ENCODE measurements around the gene LPIN1.

The LPIN1 gene

DNA sequence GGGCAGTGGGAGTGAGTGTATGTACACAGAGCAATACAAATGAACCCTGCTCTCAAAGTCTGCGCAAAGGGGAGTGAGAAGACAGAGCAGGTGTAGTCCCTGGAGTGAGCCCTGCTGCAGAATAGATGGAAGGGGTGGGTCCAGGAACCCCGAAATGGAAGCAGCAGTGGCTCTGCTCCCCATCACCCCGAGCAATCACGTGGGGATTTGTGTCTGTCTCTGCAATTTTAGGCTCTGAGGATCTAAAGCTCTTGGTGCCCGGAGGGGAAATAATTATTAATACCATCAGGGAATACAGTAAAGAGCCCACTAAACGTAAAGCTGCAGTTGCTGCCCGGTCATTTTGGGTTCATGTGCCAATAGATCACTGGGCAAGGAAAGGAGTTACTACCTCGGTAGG lies 118.3 kb downstream of the LPIN1 start:
- TF ChIP-seq, protein P1, sequence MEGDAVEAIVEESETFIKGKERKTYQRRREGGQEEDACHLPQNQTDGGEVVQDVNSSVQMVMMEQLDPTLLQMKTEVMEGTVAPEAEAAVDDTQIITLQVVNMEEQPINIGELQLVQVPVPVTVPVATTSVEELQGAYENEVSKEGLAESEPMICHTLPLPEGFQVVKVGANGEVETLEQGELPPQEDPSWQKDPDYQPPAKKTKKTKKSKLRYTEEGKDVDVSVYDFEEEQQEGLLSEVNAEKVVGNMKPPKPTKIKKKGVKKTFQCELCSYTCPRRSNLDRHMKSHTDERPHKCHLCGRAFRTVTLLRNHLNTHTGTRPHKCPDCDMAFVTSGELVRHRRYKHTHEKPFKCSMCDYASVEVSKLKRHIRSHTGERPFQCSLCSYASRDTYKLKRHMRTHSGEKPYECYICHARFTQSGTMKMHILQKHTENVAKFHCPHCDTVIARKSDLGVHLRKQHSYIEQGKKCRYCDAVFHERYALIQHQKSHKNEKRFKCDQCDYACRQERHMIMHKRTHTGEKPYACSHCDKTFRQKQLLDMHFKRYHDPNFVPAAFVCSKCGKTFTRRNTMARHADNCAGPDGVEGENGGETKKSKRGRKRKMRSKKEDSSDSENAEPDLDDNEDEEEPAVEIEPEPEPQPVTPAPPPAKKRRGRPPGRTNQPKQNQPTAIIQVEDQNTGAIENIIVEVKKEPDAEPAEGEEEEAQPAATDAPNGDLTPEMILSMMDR (IDR thresholded peaks at IDR 0.05) = no peak
- DNase-seq = no peak
- Histone ChIP-seq H3K27me3 (no peaks in the 10 kb centered on the region), H3K36me3 (no peaks in the 10 kb centered on the region), H3K9me3 (no peaks in the 10 kb centered on the region), H3K4me1 (peaks cover 0 to 6% (median 4%) of the 10 kb centered on the region in 4 donors), H3K4me3 (no peak overlapping the region), H3K27ac (no peak overlapping the region)
- intact Hi-C loops (cut with DNase I; ENCODE audit: low total_unique reads) = loop anchor here (5.0 kb wide), 3 partner anchors 853 to 1143 kb away; partner anchors contain the start of gene TRIB2

DNA sequence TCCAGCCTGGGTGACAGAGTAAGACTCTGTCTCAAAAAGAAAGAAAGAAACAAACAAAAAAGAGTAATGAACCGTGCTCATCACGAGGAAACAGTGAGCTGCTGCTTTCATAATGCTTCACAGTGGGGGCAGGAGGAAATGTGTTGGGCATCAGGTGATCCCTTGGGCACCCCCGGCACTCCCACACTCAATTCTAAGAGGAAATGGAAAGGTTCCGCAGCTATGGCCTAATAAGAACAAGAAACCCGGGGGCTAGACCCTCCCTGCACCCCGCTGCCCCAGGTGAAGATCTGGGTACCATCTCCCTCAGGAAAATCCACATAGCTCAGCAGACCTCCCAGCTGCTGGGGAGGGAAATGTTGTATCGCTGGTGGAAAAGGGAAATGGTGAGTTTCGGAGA lies 118.9 kb downstream of the LPIN1 start:
- DNase-seq = no peak
- Histone ChIP-seq H3K4me1 (peaks cover 0 to 6% (median 4%) of the 10 kb centered on the region in 4 donors), H3K27ac (no peak overlapping the region), H3K36me3 (no peaks in the 10 kb centered on the region), H3K9me3 (no peaks in the 10 kb centered on the region), H3K4me3 (no peak overlapping the region), H3K27me3 (no peaks in the 10 kb centered on the region)
- TF ChIP-seq, protein P1 (IDR thresholded peaks at IDR 0.05) = no peak
- intact Hi-C loops (cut with DNase I; ENCODE audit: low total_unique reads) = no loop called here

DNA sequence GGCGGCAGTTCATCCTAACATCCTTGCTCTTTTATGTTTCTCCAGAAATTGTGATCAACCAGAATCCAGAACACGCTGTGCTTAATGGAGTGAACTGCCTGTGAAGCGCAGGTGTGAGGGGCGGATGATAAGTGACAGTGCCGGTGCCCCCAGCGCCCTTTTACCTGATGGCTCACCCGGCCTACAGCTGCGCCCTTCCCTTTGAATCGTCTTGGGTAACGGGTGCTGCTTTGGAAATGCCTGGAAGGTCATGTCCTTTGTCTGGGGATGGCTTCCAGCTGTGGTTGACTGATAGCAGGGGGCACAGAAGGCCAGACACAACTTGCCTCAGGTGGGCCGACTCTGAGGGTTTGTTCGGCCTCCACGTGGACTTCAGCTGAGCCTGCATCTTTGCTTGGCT lies 119.4 kb downstream of the LPIN1 start:
- Histone ChIP-seq H3K9me3 (no peaks in the 10 kb centered on the region), H3K4me1 (peaks cover 0 to 6% (median 4%) of the 10 kb centered on the region in 4 donors), H3K27ac (no peak overlapping the region), H3K27me3 (no peaks in the 10 kb centered on the region), H3K4me3 (no peak overlapping the region), H3K36me3 (no peaks in the 10 kb centered on the region)
- TF ChIP-seq, protein P1 (IDR thresholded peaks at IDR 0.05) = no peak
- intact Hi-C loops (cut with DNase I; ENCODE audit: low total_unique reads) = no loop called here
- DNase-seq = no peak

DNA sequence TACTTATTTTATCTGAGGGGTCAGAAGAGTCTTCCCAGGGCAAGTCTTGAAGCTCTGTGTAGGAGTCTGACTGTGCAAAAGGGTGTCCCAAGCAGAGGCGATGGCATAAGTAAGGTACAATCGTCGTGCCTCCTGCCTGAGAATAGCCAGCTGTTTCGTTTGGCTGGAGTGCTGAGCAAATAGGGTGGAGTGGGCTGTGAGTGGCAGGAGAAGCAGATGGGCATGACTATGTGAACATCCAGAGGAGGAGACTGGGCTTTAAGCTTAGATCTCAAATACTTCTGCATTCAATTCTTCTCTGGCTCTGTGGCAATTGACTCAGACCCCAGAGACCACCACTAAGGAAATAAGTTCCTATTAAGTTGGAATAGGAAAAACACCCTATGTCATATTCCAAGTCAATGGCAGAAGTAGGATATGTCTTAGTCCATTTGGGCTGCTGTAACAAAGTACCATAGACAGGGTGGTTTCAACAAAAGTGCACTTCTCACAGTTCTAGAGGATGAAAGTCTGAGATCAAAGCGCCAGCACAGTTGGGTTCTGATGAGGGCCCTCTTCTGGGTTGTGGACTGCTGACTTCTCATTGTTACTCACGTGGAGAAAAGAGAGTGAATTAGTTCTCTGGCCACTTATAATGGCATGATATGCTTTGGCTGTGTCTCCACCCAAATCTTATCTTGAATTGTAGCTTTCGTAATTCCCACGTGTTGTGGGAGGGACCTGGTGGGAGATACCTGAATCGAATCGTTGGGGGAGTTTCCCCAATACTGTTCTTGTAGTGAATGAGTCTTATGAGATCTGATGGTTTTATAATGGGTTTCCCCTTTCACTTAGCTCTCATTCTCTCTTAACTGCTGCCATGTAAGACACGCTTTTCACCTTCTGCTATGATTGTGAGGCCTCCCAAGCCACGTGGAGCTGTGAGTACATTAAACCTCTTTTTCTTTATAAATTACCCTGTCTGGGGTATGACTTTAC lies 120.2 kb downstream of the LPIN1 start:
- TF ChIP-seq, protein P1 (IDR thresholded peaks at IDR 0.05) = no peak
- no peak for DNase-seq
- no peaks in the 10 kb centered on the region for H3K9me3 ChIP-seq
- H3K27ac ChIP-seq = no peak overlapping the region
- peaks cover 0 to 6% (median 4%) of the 10 kb centered on the region in 4 donors for H3K4me1 ChIP-seq
- no peak overlapping the region for H3K4me3 ChIP-seq
- no peaks in the 10 kb centered on the region for H3K36me3 ChIP-seq
- intact Hi-C loops (cut with DNase I; ENCODE audit: low total_unique reads) = no loop called here
- H3K27me3 ChIP-seq = no peaks in the 10 kb centered on the region

DNA sequence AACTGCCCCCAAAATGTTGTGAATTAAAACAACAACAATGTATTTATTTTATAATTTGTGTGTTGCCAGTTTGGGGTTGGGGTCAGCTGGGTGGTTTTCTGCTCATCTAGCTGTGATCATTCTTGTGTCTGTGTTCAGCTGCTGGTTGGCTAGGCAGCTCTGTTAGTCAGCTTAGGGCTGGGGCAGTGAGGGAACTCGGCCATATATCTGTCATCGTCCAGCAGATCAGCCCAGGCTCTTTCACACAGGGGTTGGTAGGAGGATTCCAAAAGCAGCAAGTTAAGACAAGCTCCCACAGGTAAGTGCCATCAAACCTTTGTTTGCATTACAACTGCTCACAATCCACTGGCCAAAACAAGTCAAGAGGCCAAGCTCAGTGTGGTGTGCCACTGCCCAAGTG lies 121.5 kb downstream of the LPIN1 start:
- no peak overlapping the region for H3K27ac ChIP-seq
- TF ChIP-seq, protein P1 (IDR thresholded peaks at IDR 0.05) = no peak
- DNase-seq = no peak
- intact Hi-C loops (cut with DNase I; ENCODE audit: low total_unique reads) = no loop called here
- H3K9me3 ChIP-seq = no peaks in the 10 kb centered on the region
- no peaks in the 10 kb centered on the region for H3K27me3 ChIP-seq
- no peak overlapping the region for H3K4me3 ChIP-seq
- H3K4me1 ChIP-seq = peaks cover 0 to 6% (median 4%) of the 10 kb centered on the region in 4 donors
- no peaks in the 10 kb centered on the region for H3K36me3 ChIP-seq

Data from tibial artery (tissue), 4 donors.